WERI-Rb-1 (cell line): ENCODE data around the gene DCLK1.

Experiments
- DNase-seq: peaks from one replicate; pipeline ENCODE4 v3.0.0-alpha.2; 2020
- H3K27ac ChIP-seq: fragments of 250-450 bp; sonication (Bioruptor Pico); 2 replicates; pipeline ENCODE4 v1.5.1; 2020; ENCODE audit warnings: mild to moderate bottlenecking, moderate library complexity
- H3K27me3 ChIP-seq: fragments of 250-450 bp; sonication (Bioruptor Pico); 2 replicates; pipeline ENCODE4 v1.5.1; 2021; ENCODE audit warnings: mild to moderate bottlenecking, low read depth, moderate library complexity; ENCODE audit not compliant: insufficient read depth, severe bottlenecking
- H3K36me3 ChIP-seq: fragments of 250-450 bp; sonication (Bioruptor Pico); 2 replicates; pipeline ENCODE4 v1.5.1; 2020; ENCODE audit warnings: mild to moderate bottlenecking, moderate library complexity
- H3K4me3 ChIP-seq: 2 replicates; pipeline ENCODE4 v1.5.1; 2011; ENCODE audit warnings: low read depth, mild to moderate bottlenecking, control low read depth, low read length
- H3K9me3 ChIP-seq: fragments of 250-450 bp; sonication (Bioruptor Pico); 2 replicates; pipeline ENCODE4 v1.5.1; 2021; ENCODE audit warnings: mild to moderate bottlenecking, moderate library complexity; ENCODE audit not compliant: severe bottlenecking
- TF ChIP-seq, protein P1 (sequence below): IDR thresholded peaks from 2 replicates; pipeline ENCODE4 v1.5.1; 2011; ENCODE audit warnings: low read depth, mild to moderate bottlenecking, control low read depth, inconsistent platforms, low read length

Gene DCLK1

DNA sequence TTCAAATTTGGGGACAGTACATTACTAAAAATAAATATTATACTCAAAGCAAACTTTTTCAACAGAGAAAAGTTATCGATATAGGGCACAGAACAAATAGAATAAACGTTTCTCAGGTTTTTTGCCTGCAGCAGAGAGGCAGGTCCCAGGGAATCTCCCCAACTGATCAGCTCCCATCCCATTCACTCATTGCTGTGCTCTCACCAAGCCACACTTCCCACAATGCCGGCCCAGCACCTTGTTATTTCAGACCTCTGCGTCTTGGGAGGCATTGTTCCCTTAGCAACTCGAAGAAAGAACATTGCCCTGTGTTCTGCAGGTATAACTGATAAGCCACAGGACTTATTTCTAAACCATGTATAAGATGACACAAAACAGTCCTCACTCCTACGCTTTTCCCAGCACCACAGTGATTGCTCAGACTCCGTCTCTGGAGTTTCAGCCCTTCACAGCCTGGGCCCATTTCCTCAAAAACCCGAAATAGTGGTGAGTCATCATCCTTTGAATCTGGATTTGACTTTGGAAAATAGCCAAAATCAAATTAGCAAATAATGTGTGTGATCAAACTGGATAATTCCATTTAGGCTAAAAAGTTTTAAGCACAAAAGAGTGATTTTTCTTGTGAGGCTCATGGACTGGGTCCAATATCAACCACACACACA, 100.4 kb downstream of the DCLK1 start:
- Histone ChIP-seq H3K27me3 (no peaks in the 10 kb centered on the region), H3K27ac (no peak overlapping the region), H3K4me3 (no peak overlapping the region), H3K9me3 (no peaks in the 10 kb centered on the region), H3K36me3 (no peaks in the 10 kb centered on the region)
- no peak for DNase-seq
- TF ChIP-seq, protein P1, sequence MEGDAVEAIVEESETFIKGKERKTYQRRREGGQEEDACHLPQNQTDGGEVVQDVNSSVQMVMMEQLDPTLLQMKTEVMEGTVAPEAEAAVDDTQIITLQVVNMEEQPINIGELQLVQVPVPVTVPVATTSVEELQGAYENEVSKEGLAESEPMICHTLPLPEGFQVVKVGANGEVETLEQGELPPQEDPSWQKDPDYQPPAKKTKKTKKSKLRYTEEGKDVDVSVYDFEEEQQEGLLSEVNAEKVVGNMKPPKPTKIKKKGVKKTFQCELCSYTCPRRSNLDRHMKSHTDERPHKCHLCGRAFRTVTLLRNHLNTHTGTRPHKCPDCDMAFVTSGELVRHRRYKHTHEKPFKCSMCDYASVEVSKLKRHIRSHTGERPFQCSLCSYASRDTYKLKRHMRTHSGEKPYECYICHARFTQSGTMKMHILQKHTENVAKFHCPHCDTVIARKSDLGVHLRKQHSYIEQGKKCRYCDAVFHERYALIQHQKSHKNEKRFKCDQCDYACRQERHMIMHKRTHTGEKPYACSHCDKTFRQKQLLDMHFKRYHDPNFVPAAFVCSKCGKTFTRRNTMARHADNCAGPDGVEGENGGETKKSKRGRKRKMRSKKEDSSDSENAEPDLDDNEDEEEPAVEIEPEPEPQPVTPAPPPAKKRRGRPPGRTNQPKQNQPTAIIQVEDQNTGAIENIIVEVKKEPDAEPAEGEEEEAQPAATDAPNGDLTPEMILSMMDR: no peak

DNA sequence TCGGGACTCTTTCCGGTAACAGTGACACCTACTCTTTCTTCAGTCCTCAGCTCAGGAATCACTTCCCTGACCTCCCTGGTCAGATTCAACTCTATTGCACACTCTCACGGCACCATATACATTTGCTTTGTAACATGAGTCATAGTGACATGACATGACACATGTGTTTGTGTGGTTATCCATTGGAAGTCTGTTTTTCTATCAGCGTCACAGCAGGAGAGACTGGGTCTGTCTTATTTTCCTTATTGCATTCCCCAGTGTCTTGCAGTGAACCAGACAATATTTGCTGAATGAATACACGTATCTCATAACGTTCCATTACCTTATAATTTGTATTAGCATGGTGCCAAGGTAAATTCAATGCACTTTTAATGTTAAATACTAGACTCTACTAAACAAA, 102.0 kb downstream of the DCLK1 start:
- TF ChIP-seq, protein P1: no peak
- H3K36me3 ChIP-seq: no peaks in the 10 kb centered on the region
- no peaks in the 10 kb centered on the region for H3K9me3 ChIP-seq
- H3K4me3 ChIP-seq: no peak overlapping the region
- no peaks in the 10 kb centered on the region for H3K27me3 ChIP-seq
- DNase-seq: no peak
- no peak overlapping the region for H3K27ac ChIP-seq

DNA sequence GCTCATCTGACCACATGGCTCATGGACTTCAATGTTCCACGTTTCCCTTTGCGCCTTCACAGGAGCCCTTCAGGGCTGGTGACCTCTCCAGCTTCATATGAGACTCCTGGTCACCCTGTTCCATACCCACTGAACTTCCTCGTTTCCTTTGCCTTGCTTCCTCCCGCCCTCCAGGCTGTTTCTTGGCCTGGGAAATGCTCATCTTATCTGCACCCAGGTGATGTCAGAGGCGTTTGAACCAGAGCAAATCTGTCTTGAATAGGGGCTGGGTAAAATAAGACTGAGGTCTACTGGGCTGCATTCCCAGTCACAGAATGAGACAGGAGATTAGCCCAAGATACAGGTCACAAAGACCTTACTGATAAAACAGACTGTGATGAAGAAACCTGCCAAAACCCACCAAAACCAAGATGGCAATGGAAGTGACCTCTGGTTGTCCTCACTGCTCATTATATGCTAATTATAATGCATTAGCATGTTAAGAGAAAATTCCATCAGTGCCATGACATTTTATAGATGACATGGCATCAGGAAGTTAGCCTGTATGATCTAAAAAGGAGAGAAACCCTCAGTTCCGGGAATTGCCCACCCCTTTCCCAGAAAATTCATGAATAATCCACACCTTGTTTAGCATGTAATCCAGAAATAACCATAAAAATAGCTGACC, 102.7 kb downstream of the DCLK1 start:
- Histone ChIP-seq H3K9me3 (no peaks in the 10 kb centered on the region), H3K36me3 (no peaks in the 10 kb centered on the region), H3K27me3 (no peaks in the 10 kb centered on the region), H3K4me3 (no peak overlapping the region), H3K27ac (no peak overlapping the region)
- TF ChIP-seq, protein P1: no peak
- DNase-seq: no peak

DNA sequence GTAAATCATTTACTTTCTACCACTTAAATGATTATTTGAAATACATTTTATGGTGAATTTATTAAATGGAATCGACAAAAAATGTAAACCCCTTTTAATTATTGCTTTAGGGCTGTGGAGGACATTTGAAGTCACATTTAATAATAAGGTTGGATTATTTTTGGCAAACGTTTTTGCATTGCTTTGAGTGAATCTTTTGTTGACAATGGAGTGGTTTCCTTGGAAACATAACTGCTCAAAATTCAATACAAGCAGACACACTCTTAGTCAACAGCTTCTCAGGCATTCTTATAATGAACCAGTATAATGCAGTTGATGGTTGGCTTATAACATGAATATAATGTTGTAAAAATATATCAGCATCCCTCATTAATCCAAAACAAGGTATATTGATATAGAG, 104.7 kb downstream of the DCLK1 start:
- DNase-seq: no peak
- TF ChIP-seq, protein P1: no peak
- H3K27me3 ChIP-seq: no peaks in the 10 kb centered on the region

DNA sequence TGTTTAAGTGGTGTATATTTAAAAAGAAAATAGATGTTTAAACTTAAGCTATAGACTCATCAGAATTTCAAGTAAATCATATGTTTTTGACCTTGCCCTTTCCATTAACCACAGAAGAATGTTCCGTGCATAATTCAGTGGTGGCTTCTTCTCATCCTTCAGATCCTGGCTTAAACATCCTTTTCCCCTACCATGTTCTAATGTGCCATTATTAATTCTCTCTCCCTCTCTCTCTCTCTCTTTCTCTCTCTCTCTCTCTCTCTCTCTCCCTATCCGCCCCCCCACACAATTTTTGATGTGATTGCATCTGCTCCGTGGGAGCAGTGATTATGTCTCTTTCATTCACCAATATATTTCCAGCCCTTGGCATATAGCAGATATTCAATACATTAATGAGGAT, 116.4 kb downstream of the DCLK1 start:
- Histone ChIP-seq H3K36me3 (no peaks in the 10 kb centered on the region), H3K27me3 (no peaks in the 10 kb centered on the region), H3K9me3 (no peaks in the 10 kb centered on the region), H3K27ac (no peak overlapping the region), H3K4me3 (no peak overlapping the region)
- TF ChIP-seq, protein P1: no peak
- no peak for DNase-seq

More for the DNA sequence above, 104.7 kb downstream of the DCLK1 start:
- no peaks in the 10 kb centered on the region for H3K9me3 ChIP-seq
- H3K36me3 ChIP-seq: no peaks in the 10 kb centered on the region
- no peak overlapping the region for H3K4me3 ChIP-seq
- no peak overlapping the region for H3K27ac ChIP-seq
